HEK293 (cell line): Measurements from ENCODE around the gene NCOA3.

Source experiments
- CTCF ChIA-PET: fragments of 350-600 bp; formaldehyde crosslinking; extraction: SDS; loops from one replicate; lab custom pipeline; 2021; ENCODE audit warnings: antibody characterized with exemption; lab: Yijun Ruan, JAX
- POLR2A ChIA-PET: fragments of 300-600 bp; formaldehyde crosslinking; extraction: SDS; loops from one replicate; lab custom pipeline; 2020; ENCODE audit warnings: antibody characterized with exemption, inconsistent platforms; lab: Yijun Ruan, JAX
- H3K27ac ChIP-seq: fragments of 200-500 bp; sonication (Bioruptor generic); 2 replicates; pipeline ENCODE4 v1.5.1; 2014; ENCODE audit warnings: low read depth, low read length, control low read depth, inconsistent platforms; ENCODE audit errors: extremely low read depth
- H3K36me3 ChIP-seq, 2 experiments: fragments of 200-500 bp in 1 of 2; sonication (Bioruptor generic) in 1 of 2; 1 replicate in 1 of 2; 2 replicates in 1 of 2; pipeline ENCODE4 v1.5.1; 2014 to 2017; ENCODE audit warnings: inconsistent platforms in 2 of 2, low read length in 2 of 2; ENCODE audit not compliant: control insufficient read depth in 2 of 2, insufficient read depth in 1 of 2
- H3K4me1 ChIP-seq: fragments of 200-500 bp; sonication (Bioruptor generic); 2 replicates; pipeline ENCODE4 v1.5.1; 2014; ENCODE audit warnings: mild to moderate bottlenecking, low read length, inconsistent platforms; ENCODE audit not compliant: control insufficient read depth, insufficient read depth
- H3K4me3 ChIP-seq: 2 replicates; pipeline ENCODE4 v1.5.1; 2011; ENCODE audit warnings: low read depth, mild to moderate bottlenecking, control low read depth, low read length, moderate library complexity
- H3K9me3 ChIP-seq: fragments of 200-500 bp; sonication (Bioruptor generic); 2 replicates; pipeline ENCODE4 v1.5.1; 2014; ENCODE audit warnings: low read depth, low read length, inconsistent platforms; ENCODE audit not compliant: control insufficient read depth, insufficient read depth
- EGR2 ChIP-seq: fragments of 450-650 bp; formaldehyde crosslinking; IDR thresholded peaks from 2 replicates; pipeline ENCODE4 v1.5.1; 2016; ENCODE audit warnings: low read depth, missing biosample characterization, missing genetic modification characterization
- HOXC10 ChIP-seq: sonication (generic); formaldehyde crosslinking; IDR thresholded peaks from 2 replicates; pipeline ENCODE4 v1.8.1; 2023; ENCODE audit warnings: mild to moderate bottlenecking, missing genetic modification reagents
- KLF1 ChIP-seq: fragments of 450-650 bp; formaldehyde crosslinking; IDR thresholded peaks from 2 replicates; pipeline ENCODE4 v1.5.1; 2016; ENCODE audit warnings: missing biosample characterization, missing genetic modification characterization
- KLF7 ChIP-seq: fragments of 450-650 bp; formaldehyde crosslinking; IDR thresholded peaks from 2 replicates; pipeline ENCODE4 v1.5.1; 2016; ENCODE audit warnings: missing biosample characterization, missing genetic modification characterization, borderline replicate concordance
- MZF1 ChIP-seq: fragments of 450-650 bp; formaldehyde crosslinking; IDR thresholded peaks from 2 replicates; pipeline ENCODE4 v1.5.1; 2017; ENCODE audit warnings: missing biosample characterization, missing genetic modification characterization, borderline replicate concordance
- OVOL3 ChIP-seq: fragments of 450-650 bp; formaldehyde crosslinking; IDR thresholded peaks from 2 replicates; pipeline ENCODE4 v1.5.1; 2016; ENCODE audit warnings: missing biosample characterization, missing genetic modification characterization
- PRDM1 ChIP-seq: fragments of 450-650 bp; formaldehyde crosslinking; IDR thresholded peaks from 2 replicates; pipeline ENCODE4; 2016; ENCODE audit warnings: missing biosample characterization, missing genetic modification characterization
- RBAK ChIP-seq: fragments of 450-650 bp; formaldehyde crosslinking; IDR thresholded peaks from 2 replicates; pipeline ENCODE4 v1.5.1; 2016; ENCODE audit warnings: missing biosample characterization, missing genetic modification characterization
- REST ChIP-seq: fragments of 450-650 bp; formaldehyde crosslinking; IDR thresholded peaks from 2 replicates; pipeline ENCODE4 v1.5.1; 2016; ENCODE audit warnings: missing biosample characterization, missing genetic modification characterization
- SALL2 ChIP-seq: fragments of 450-650 bp; formaldehyde crosslinking; IDR thresholded peaks from 2 replicates; pipeline ENCODE4 v1.5.0; 2017; ENCODE audit warnings: missing biosample characterization, mild to moderate bottlenecking, missing genetic modification characterization, borderline replicate concordance
- TCF7L2 ChIP-seq: IDR thresholded peaks from 2 replicates; pipeline ENCODE4 v1.6.1; 2011; ENCODE audit warnings: low read depth, mild to moderate bottlenecking, inconsistent platforms, low read length, moderate library complexity, borderline replicate concordance
- ZBTB7A ChIP-seq: fragments of 450-650 bp; formaldehyde crosslinking; IDR thresholded peaks from 2 replicates; pipeline ENCODE4 v1.5.1; 2016; ENCODE audit warnings: low read depth, missing biosample characterization, missing genetic modification characterization
- ZBTB8A ChIP-seq: fragments of 450-650 bp; formaldehyde crosslinking; IDR thresholded peaks from 2 replicates; pipeline ENCODE4 v1.5.1; 2016; ENCODE audit warnings: missing biosample characterization, missing genetic modification characterization
- ZFP3 ChIP-seq: fragments of 450-650 bp; formaldehyde crosslinking; IDR thresholded peaks from 2 replicates; pipeline ENCODE4 v1.5.1; 2016; ENCODE audit warnings: low read depth, missing biosample characterization, missing genetic modification characterization
- ZFP41 ChIP-seq: fragments of 450-650 bp; formaldehyde crosslinking; IDR thresholded peaks from 2 replicates; pipeline ENCODE4 v1.5.1; 2016; ENCODE audit warnings: missing biosample characterization, missing genetic modification characterization, borderline replicate concordance
- ZNF114 ChIP-seq: fragments of 450-650 bp; formaldehyde crosslinking; IDR thresholded peaks from 2 replicates; pipeline ENCODE4 v1.5.0; 2017; ENCODE audit warnings: missing biosample characterization, missing genetic modification characterization
- ZNF157 ChIP-seq: fragments of 450-650 bp; formaldehyde crosslinking; IDR thresholded peaks from 2 replicates; pipeline ENCODE4 v1.5.1; 2016; ENCODE audit warnings: missing biosample characterization, missing genetic modification characterization
- ZNF184 ChIP-seq: fragments of 450-650 bp; IDR thresholded peaks from 2 replicates; pipeline ENCODE4 v1.5.1; 2018; ENCODE audit warnings: missing biosample characterization, mild to moderate bottlenecking, missing genetic modification characterization
- ZNF292 ChIP-seq: fragments of 450-650 bp; formaldehyde crosslinking; IDR thresholded peaks from 2 replicates; pipeline ENCODE4 v1.5.1; 2016; ENCODE audit warnings: low read depth, missing biosample characterization, missing genetic modification characterization, borderline replicate concordance
- ZNF423 ChIP-seq: fragments of 450-650 bp; formaldehyde crosslinking; IDR thresholded peaks from 2 replicates; pipeline ENCODE4 v1.5.1; 2016; ENCODE audit warnings: missing biosample characterization, missing genetic modification characterization
- ZNF426 ChIP-seq: fragments of 450-650 bp; formaldehyde crosslinking; IDR thresholded peaks from 2 replicates; pipeline ENCODE4 v1.5.1; 2017; ENCODE audit warnings: missing biosample characterization, missing genetic modification characterization, mild to moderate bottlenecking, inconsistent platforms, moderate library complexity
- ZNF530 ChIP-seq: fragments of 450-650 bp; formaldehyde crosslinking; IDR thresholded peaks from 2 replicates; pipeline ENCODE4 v1.5.1; 2016; ENCODE audit warnings: low read depth, missing biosample characterization, missing genetic modification characterization
- ZNF571 ChIP-seq: fragments of 450-650 bp; formaldehyde crosslinking; IDR thresholded peaks from 2 replicates; pipeline ENCODE4 v1.5.0; 2017; ENCODE audit warnings: missing biosample characterization, missing genetic modification characterization
- ZNF623 ChIP-seq: fragments of 450-650 bp; formaldehyde crosslinking; IDR thresholded peaks from 2 replicates; pipeline ENCODE4 v1.5.1; 2016; ENCODE audit warnings: missing biosample characterization, missing genetic modification characterization
- ZNF692 ChIP-seq: fragments of 450-650 bp; formaldehyde crosslinking; IDR thresholded peaks from 2 replicates; pipeline ENCODE4 v1.5.1; 2016; ENCODE audit warnings: missing biosample characterization, missing genetic modification characterization
- ZNF701 ChIP-seq: fragments of 450-650 bp; formaldehyde crosslinking; IDR thresholded peaks from 2 replicates; pipeline ENCODE4 v1.5.1; 2016; ENCODE audit warnings: missing biosample characterization, missing genetic modification characterization
- ZNF76 ChIP-seq: fragments of 450-650 bp; formaldehyde crosslinking; IDR thresholded peaks from 2 replicates; pipeline ENCODE4; 2016; ENCODE audit warnings: low read depth, missing biosample characterization, missing genetic modification characterization, borderline replicate concordance
- ZNF777 ChIP-seq: fragments of 450-650 bp; formaldehyde crosslinking; IDR thresholded peaks from 2 replicates; pipeline ENCODE4 v1.5.1; 2017; ENCODE audit warnings: missing biosample characterization, missing genetic modification characterization, borderline replicate concordance
- ZNF792 ChIP-seq: fragments of 450-650 bp; formaldehyde crosslinking; IDR thresholded peaks from 2 replicates; pipeline ENCODE4 v1.5.1; 2016; ENCODE audit warnings: missing biosample characterization, missing genetic modification characterization
- ZXDB ChIP-seq: fragments of 450-650 bp; formaldehyde crosslinking; IDR thresholded peaks from 2 replicates; pipeline ENCODE4 v1.5.1; 2016; ENCODE audit warnings: missing biosample characterization, missing genetic modification characterization

NCOA3 gene

GRCh38 chr20:47654370-47654769, 152.7 kb downstream of the NCOA3 start:
- POLR2A ChIA-PET = no interaction called here
- CTCF ChIA-PET = interaction anchor here (0.5 to 0.7 kb wide), 3 partner anchors 14 to 363 kb away, joined by 3 to 4 read pairs (median 3); no protein-coding TSS in a partner anchor
- no peak overlapping the region for H3K27ac ChIP-seq
- no peaks in the 10 kb centered on the region for H3K4me1 ChIP-seq
- H3K4me3 ChIP-seq = no peak overlapping the region
- H3K9me3 ChIP-seq = no peaks in the 10 kb centered on the region
- TF ChIP-seq ZNF76 (tag by site-specific recombination) (no peak), ZNF777 (tag by site-specific recombination) (no peak), KLF1 (no peak)
- peaks cover 11 to 73% of the 10 kb centered on the region in 2 experiments for H3K36me3 ChIP-seq

GRCh38 chr20:47655635-47656034, 153.9 kb downstream of the NCOA3 start:
- peaks cover 11 to 84% of the 10 kb centered on the region in 2 experiments for H3K36me3 ChIP-seq
- POLR2A ChIA-PET = no interaction called here

GRCh38 chr20:47656318-47656717, 154.6 kb downstream of the NCOA3 start:
- H3K9me3 ChIP-seq = no peaks in the 10 kb centered on the region
- H3K4me3 ChIP-seq = no peak overlapping the region
- POLR2A ChIA-PET = interaction anchor here (0.6 kb wide), 1 partner anchor 1446 kb away, joined by 7 read pairs; no protein-coding TSS in a partner anchor
- no peaks in the 10 kb centered on the region for H3K4me1 ChIP-seq
- no peak overlapping the region for H3K27ac ChIP-seq
- CTCF ChIA-PET = no interaction called here
- H3K36me3 ChIP-seq = peaks cover 9 to 85% of the 10 kb centered on the region in 2 experiments
- TF ChIP-seq ZNF530 (tag by site-specific recombination) = no peak
- TF ChIP-seq ZNF571 = no peak
- no peak for TF ChIP-seq MZF1 (tag by site-specific recombination)
- no peak for TF ChIP-seq ZNF292 (tag by site-specific recombination)
- no peak for TF ChIP-seq ZNF692 (tag by site-specific recombination)
- TF ChIP-seq TCF7L2 = no peak
- TF ChIP-seq ZNF423 (tag by site-specific recombination) = no peak
- TF ChIP-seq EGR2 (tag by site-specific recombination) = no peak
- no peak for TF ChIP-seq PRDM1 (tag by site-specific recombination)
- TF ChIP-seq ZNF792 (tag by site-specific recombination) = no peak
- no peak for TF ChIP-seq ZNF701 (tag by site-specific recombination)

More at GRCh38 chr20:47655635-47656034, 153.9 kb downstream of the NCOA3 start:
- no peak overlapping the region for H3K27ac ChIP-seq
- CTCF ChIA-PET = no interaction called here
- H3K9me3 ChIP-seq = no peaks in the 10 kb centered on the region
- no peak overlapping the region for H3K4me3 ChIP-seq
- H3K4me1 ChIP-seq = no peaks in the 10 kb centered on the region
- no peak for TF ChIP-seq ZNF114 (tag by site-specific recombination)
- TF ChIP-seq SALL2 = no peak
- no peak for TF ChIP-seq ZNF426
- no peak for TF ChIP-seq ZNF701 (tag by site-specific recombination)
- TF ChIP-seq ZNF623 = no peak
- TF ChIP-seq ZNF184 (tag by site-specific recombination) = no peak
- TF ChIP-seq HOXC10 (CRISPR knock-in tag) = no peak
- TF ChIP-seq ZBTB8A (tag by site-specific recombination) = no peak
- TF ChIP-seq ZNF157 = no peak
- TF ChIP-seq RBAK (tag by site-specific recombination) = no peak
- TF ChIP-seq OVOL3 = no peak
- no peak for TF ChIP-seq ZFP41 (tag by site-specific recombination)
- no peak for TF ChIP-seq REST
- no peak for TF ChIP-seq ZFP3 (tag by site-specific recombination)
- TF ChIP-seq ZBTB7A (tag by site-specific recombination) = no peak
- no peak for TF ChIP-seq TCF7L2
- no peak for TF ChIP-seq KLF7 (tag by site-specific recombination)
- no peak for TF ChIP-seq PRDM1 (tag by site-specific recombination)
- TF ChIP-seq ZXDB = no peak
